Mammary epithelial cell (primary cell): Measurements from ENCODE around the gene ENOX1.

ENCODE experiments used
- CTCF ChIP-seq, 2 donors: IDR thresholded peaks in 1 of 2; conservative IDR thresholded peaks in 1 of 2; 2 replicates each; pipeline ENCODE4 v1.5.1; 2011 to 2012; ENCODE audit warnings: inconsistent platforms in 2 of 2, low read length in 2 of 2, mild to moderate bottlenecking in 2 of 2, control low read depth in 1 of 2, low read depth in 1 of 2; ENCODE audit not compliant: insufficient read depth in 1 of 2; ENCODE audit errors: extremely low read depth in 1 of 2
- EZH2 ChIP-seq: IDR thresholded peaks from 2 replicates; pipeline ENCODE4 v1.6.1; 2012; ENCODE audit warnings: low read length, inconsistent platforms, borderline replicate concordance

- peak; percentile 35 to 46 for TF ChIP-seq CTCF (conservative IDR thresholded peaks at IDR 0.05 in 1 of 2, IDR thresholded peaks at IDR 0.05 in 1 of 2; ENCODE audit: extremely low read depth in 1 of 2, insufficient read depth in 1 of 2, low read depth in 1 of 2, low read length in 2 of 2)
- no peak for TF ChIP-seq EZH2
These were observed 17.8 kb upstream of the ENOX1 start for GRCh38 chr13:43804461-43805070.
